Measurements from ENCODE around the gene RASGRF2.

DNA sequence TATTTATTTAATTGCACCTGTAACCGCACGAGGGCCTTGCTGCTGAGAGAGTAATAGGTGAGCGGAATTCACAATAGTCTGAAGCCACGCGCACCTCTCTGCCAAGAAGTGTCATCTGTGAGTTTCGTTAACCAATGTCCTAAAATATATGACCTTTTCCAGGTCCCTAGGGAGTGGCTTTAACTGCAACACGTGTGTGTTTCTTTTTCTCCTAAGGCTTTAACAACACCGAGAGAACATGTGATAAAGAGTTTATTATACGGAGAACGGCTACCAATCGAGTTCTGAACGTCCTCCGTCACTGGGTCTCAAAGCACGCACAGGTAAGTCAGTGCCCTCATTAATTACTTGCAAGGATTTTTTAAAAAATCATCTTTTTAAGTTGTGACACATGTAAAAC lies 219.8 kb downstream of the RASGRF2 start:
- TF ChIP-seq, protein P1, sequence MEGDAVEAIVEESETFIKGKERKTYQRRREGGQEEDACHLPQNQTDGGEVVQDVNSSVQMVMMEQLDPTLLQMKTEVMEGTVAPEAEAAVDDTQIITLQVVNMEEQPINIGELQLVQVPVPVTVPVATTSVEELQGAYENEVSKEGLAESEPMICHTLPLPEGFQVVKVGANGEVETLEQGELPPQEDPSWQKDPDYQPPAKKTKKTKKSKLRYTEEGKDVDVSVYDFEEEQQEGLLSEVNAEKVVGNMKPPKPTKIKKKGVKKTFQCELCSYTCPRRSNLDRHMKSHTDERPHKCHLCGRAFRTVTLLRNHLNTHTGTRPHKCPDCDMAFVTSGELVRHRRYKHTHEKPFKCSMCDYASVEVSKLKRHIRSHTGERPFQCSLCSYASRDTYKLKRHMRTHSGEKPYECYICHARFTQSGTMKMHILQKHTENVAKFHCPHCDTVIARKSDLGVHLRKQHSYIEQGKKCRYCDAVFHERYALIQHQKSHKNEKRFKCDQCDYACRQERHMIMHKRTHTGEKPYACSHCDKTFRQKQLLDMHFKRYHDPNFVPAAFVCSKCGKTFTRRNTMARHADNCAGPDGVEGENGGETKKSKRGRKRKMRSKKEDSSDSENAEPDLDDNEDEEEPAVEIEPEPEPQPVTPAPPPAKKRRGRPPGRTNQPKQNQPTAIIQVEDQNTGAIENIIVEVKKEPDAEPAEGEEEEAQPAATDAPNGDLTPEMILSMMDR (IDR thresholded peaks at IDR 0.05): no peak
- no peak for TF ChIP-seq ZFX (IDR thresholded peaks at IDR 0.05; ENCODE audit: borderline replicate concordance)
